Stimulated activated effector memory CD8-positive, alpha-beta T cell treated with anti-CD3 and anti-CD28 coated beads, Interleukin-12 subunit alpha, Interleukin-12 subunit beta, amount 100 ng/mL, for 72 hours (primary cell): ENCODE measurements around the gene VSIG8.

Experiments used
- ATAC-seq: fragments of 150-1000 bp; cut with Tn5 transposase; 2 replicates; pipeline ENCODE4 v1.10.0; 2021
- DNase-seq, 2 donors: peaks; one replicate each; pipeline ENCODE4 v3.0.0; 2021 to 2022; ENCODE audit warnings: low spot score in 2 of 2
- H3K27ac Mint-ChIP-seq: one replicate; pipeline ENCODE4 v1.8.0; 2022; ENCODE audit warnings: mild to moderate bottlenecking, mixed read lengths
- H3K36me3 Mint-ChIP-seq: one replicate; pipeline ENCODE4 v1.8.0; 2022; ENCODE audit warnings: mild to moderate bottlenecking, mixed read lengths
- H3K4me1 Mint-ChIP-seq: one replicate; pipeline ENCODE4 v1.8.0; 2022; ENCODE audit warnings: mixed read lengths
- H3K4me3 Mint-ChIP-seq: one replicate; pipeline ENCODE4 v1.8.0; 2022; ENCODE audit warnings: mild to moderate bottlenecking, mixed read lengths
- H3K9me3 Mint-ChIP-seq: one replicate; pipeline ENCODE4 v1.8.0; 2022; ENCODE audit warnings: mixed read lengths

VSIG8 gene

DNA sequence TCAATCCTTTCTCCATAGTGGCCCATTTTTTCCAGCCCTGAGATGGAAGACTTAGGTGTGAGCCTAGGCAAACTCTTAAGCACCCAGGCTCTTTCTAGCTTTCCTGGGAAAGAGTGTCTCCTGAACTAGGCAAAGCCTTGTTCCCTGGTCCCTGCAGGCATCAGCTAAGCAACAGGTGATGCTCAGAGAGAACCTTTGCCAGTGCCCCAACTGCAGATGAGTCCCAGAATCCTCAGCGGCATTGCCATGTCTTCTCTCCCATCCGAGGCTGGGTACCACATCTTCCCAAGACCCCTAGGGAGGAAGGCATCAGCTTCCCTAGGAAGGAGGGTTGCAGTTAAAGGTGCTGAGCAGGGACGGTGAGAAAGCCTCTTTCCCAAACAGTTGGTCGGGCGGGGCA is 8.2 kb upstream of the VSIG8 start:
- Mint-ChIP-seq H3K9me3 (no peaks in the 10 kb centered on the region), H3K4me3 (no peak overlapping the region), H3K4me1 (peaks cover 24% of the 10 kb centered on the region), H3K27ac (peak overlapping the region; percentile 13), H3K36me3 (peaks cover 6% of the 10 kb centered on the region)
- DNase-seq = no peak
- no peak for ATAC-seq

GRCh38 chr1:159869607-159870006 is 7.2 kb upstream of the VSIG8 start:
- H3K4me1 Mint-ChIP-seq = peaks cover 24% of the 10 kb centered on the region
- peaks cover 6% of the 10 kb centered on the region for H3K36me3 Mint-ChIP-seq
- H3K4me3 Mint-ChIP-seq = no peak overlapping the region
- no peak overlapping the region for H3K27ac Mint-ChIP-seq
- DNase-seq (no peak), ATAC-seq (no peak)
- no peaks in the 10 kb centered on the region for H3K9me3 Mint-ChIP-seq

- Mint-ChIP-seq H3K36me3 (peaks cover 6% of the 10 kb centered on the region), H3K27ac (no peak overlapping the region), H3K4me1 (peaks cover 24% of the 10 kb centered on the region), H3K4me3 (no peak overlapping the region), H3K9me3 (no peaks in the 10 kb centered on the region)
- no peak for DNase-seq
- peak; percentile 86 for ATAC-seq
These were observed 6.7 kb upstream of the VSIG8 start for GRCh38 chr1:159869173-159869572.

DNA sequence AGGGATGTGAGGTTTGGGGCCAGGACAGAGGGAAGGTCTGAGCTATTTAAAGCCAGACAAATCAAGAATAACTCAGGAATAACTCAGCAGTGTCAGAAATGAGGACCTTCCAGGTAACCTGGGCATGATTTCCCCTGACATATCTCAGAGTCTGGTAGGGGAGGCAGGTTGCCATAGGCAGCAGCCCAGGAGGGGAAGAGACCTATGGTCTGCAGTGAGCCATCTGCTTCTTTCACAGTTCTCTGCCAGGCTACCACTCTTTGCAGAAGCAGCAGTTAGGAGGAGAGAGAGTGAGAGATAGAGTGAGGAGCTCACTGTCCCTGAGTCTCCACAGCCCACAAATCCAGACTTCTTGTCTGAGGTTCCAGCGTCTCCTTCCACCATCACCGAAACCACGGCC is 6.3 kb upstream of the VSIG8 start:
- Mint-ChIP-seq H3K27ac (no peak overlapping the region), H3K9me3 (no peaks in the 10 kb centered on the region), H3K4me1 (peaks cover 24% of the 10 kb centered on the region), H3K4me3 (no peak overlapping the region), H3K36me3 (peaks cover 6% of the 10 kb centered on the region)
- DNase-seq = no peak
- peak; percentile 6 for ATAC-seq

DNA sequence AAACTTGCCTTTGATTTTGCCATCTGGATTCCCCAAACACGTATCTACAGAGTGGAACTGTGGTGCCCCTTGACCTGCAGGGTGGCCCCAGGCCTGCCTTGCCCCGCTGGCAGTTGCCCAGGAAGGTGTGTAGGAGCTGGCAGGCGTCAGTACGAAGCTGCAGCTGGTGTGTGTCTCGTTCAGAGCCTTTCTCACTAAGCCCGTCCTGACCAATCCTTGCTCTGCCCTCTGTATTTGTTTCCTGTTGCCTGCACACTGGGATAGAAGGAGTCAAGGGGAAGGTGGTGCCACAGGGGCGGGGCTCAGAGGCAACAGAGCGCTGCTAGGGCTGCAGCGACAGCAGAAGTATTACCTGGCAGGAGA is 5.2 kb upstream of the VSIG8 start:
- no peak overlapping the region for H3K4me3 Mint-ChIP-seq
- no peak for ATAC-seq
- peaks cover 29% of the 10 kb centered on the region for H3K4me1 Mint-ChIP-seq
- no peak overlapping the region for H3K27ac Mint-ChIP-seq
- DNase-seq = no peak
- H3K9me3 Mint-ChIP-seq = no peaks in the 10 kb centered on the region
- H3K36me3 Mint-ChIP-seq = no peaks in the 10 kb centered on the region

DNA sequence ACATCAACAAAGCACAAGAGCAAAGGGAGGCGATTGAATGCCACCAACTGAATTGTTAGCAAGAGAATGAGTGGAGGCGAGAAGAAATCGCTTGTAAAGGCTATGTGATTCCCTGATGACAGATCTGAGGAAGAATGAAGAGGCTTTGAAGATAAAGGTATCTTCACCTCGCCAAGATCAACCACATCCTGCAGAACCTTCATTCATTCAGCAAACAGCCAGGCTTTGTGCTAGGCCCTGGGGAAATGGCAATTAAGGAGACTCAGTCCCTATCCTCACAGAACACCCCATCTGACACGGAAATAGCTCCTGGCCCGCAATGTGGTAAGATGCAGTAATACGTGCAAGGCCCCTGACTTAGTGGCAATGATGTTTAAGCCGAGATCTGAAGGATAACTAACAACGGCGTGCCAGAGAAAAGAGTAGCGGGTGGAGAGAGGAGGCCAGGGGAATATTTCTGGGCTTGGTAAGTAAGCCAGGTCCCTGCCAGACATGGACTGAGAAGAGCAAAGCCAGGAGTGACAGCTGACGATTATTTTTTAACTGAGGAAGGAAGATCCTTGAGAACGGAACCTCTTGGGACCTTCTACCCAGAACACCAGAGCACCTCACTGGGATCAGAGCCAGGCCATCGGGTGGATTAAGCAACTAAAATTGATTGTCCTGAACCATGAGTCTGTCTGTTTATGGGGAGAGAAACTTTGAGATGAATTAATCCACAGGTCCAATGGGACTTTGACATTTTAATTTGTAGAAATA is 4.6 kb upstream of the VSIG8 start:
- ATAC-seq = no peak
- Mint-ChIP-seq H3K9me3 (no peaks in the 10 kb centered on the region), H3K4me1 (peaks cover 29% of the 10 kb centered on the region), H3K4me3 (no peak overlapping the region), H3K36me3 (no peaks in the 10 kb centered on the region), H3K27ac (no peak overlapping the region)
- DNase-seq = no peak

- Mint-ChIP-seq H3K4me3 (no peak overlapping the region), H3K4me1 (peaks cover 29% of the 10 kb centered on the region), H3K9me3 (no peaks in the 10 kb centered on the region), H3K36me3 (no peaks in the 10 kb centered on the region), H3K27ac (no peak overlapping the region)
- DNase-seq (no peak), ATAC-seq (no peak)
These were observed 3.6 kb upstream of the VSIG8 start for GRCh38 chr1:159866066-159866465.

- H3K36me3 Mint-ChIP-seq = no peaks in the 10 kb centered on the region
- H3K4me3 Mint-ChIP-seq = no peak overlapping the region
- H3K9me3 Mint-ChIP-seq = no peaks in the 10 kb centered on the region
- no peak for ATAC-seq
- H3K27ac Mint-ChIP-seq = no peak overlapping the region
- no peak for DNase-seq
- peaks cover 22% of the 10 kb centered on the region for H3K4me1 Mint-ChIP-seq
These were observed 1.8 kb upstream of the VSIG8 start for GRCh38 chr1:159864262-159864661.

DNA sequence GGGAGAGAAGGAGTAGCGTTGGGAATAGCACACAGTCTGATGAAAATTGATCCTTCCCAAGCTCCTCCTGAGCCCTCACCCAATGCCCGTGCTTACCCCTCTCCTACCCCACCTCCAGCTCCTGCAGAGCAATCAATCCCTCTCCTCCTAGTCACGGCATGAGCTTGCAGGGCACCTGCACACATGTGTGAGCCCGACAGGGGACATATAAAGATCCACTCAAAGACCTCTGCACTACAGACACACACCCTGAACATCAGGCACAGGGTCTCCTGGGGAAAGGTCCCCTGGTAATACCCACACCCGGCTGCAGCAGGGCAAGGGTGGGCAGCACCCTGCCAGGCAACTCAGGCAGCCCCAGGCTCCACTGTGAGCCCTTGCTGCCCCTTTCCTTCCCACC is 426 bp downstream of the VSIG8 start:
- H3K36me3 Mint-ChIP-seq = no peaks in the 10 kb centered on the region
- H3K4me3 Mint-ChIP-seq = no peak overlapping the region
- H3K9me3 Mint-ChIP-seq = no peaks in the 10 kb centered on the region
- H3K27ac Mint-ChIP-seq = no peak overlapping the region
- ATAC-seq (no peak), DNase-seq (no peak)
- peaks cover 17% of the 10 kb centered on the region for H3K4me1 Mint-ChIP-seq

GRCh38 chr1:159861218-159861617 is 1.2 kb downstream of the VSIG8 start:
- H3K4me3 Mint-ChIP-seq = no peak overlapping the region
- no peaks in the 10 kb centered on the region for H3K36me3 Mint-ChIP-seq
- H3K4me1 Mint-ChIP-seq = peaks cover 8% of the 10 kb centered on the region
- no peaks in the 10 kb centered on the region for H3K9me3 Mint-ChIP-seq
- no peak overlapping the region for H3K27ac Mint-ChIP-seq
- ATAC-seq = no peak
- no peak for DNase-seq

- no peak overlapping the region for H3K4me3 Mint-ChIP-seq
- ATAC-seq (no peak), DNase-seq (no peak)
- no peaks in the 10 kb centered on the region for H3K9me3 Mint-ChIP-seq
- H3K4me1 Mint-ChIP-seq = peaks cover 7% of the 10 kb centered on the region
- H3K27ac Mint-ChIP-seq = no peak overlapping the region
- H3K36me3 Mint-ChIP-seq = no peaks in the 10 kb centered on the region
These were observed 2.0 kb downstream of the VSIG8 start for GRCh38 chr1:159860456-159860855.

DNA sequence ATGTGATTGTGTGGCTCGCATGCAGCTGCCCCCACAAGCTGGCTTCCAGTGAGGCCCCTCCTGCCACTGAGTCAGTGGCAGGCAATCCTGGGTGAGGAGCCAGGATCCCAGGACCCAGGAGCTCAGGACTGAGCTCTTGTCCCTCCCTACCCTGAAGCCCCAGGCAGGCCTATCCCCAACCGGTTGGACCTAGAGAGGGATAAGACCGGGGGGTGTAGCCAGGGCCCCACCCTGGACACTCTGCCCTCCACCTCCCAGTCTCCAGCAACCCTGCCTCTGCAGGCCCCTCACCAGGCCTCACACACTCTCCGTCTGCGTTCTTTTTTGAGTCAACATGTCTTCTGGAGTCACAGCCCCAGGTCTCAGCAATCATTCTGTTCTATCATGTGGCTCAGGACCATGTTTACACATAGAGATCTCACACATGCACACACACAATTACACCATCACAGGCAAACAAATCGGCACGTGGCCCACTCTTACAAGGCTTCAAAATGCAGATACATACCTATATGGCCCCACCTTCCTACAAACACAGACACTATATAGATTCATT is 2.6 kb downstream of the VSIG8 start:
- Mint-ChIP-seq H3K27ac (no peak overlapping the region), H3K9me3 (no peaks in the 10 kb centered on the region), H3K4me1 (peaks cover 13% of the 10 kb centered on the region), H3K4me3 (no peak overlapping the region), H3K36me3 (no peaks in the 10 kb centered on the region)
- DNase-seq (no peak), ATAC-seq (no peak)

DNA sequence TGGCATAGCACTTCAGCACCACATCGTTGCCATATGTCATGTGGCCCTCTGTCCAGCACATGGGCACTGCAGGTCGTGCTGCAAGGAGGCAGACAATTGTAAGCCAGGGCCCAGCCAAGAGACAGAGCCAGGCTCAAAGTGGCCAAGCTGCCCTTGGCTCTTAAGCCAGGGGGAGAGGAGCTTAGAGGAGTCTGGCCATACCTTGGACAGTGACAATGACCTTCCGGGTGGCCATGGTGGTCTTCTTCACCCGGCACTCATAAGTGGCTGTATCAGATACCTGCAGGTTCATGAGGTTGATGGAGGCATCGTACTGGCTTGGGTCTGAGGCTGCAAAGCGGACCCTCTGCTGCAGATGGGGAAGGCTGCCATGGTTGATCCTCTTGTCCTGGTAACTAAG is 4.6 kb downstream of the VSIG8 start:
- Mint-ChIP-seq H3K27ac (no peak overlapping the region), H3K9me3 (no peaks in the 10 kb centered on the region), H3K4me3 (no peak overlapping the region), H3K36me3 (no peaks in the 10 kb centered on the region), H3K4me1 (peaks cover 13% of the 10 kb centered on the region)
- no peak for ATAC-seq
- DNase-seq = no peak

- Mint-ChIP-seq H3K27ac (no peak overlapping the region), H3K4me3 (no peak overlapping the region)
These were observed 5.9 kb downstream of the VSIG8 start for GRCh38 chr1:159856576-159856975.

DNA sequence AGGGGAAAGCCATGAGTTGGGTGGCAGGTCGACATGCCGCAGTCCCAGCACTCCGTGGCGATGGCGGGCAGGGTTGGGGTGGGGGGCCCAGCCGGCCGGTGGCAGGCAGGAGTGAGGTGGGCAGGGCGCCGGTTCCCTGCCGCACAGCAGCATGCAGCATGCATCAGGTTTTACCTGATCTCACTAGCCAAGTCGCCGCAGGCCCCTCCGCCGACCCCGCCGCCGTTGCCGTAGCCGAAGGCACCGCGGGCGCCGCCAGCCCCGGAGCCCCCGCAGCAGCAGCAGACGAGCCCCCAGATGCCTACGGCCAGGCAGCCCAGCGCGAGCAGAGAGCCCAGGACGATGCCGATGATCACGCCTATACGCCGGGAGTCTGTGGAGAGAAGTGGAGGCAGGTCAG is 6.7 kb downstream of the VSIG8 start:
- H3K27ac Mint-ChIP-seq = peak overlapping the region; percentile 84
- H3K36me3 Mint-ChIP-seq = no peaks in the 10 kb centered on the region
- peaks cover 25% of the 10 kb centered on the region for H3K4me1 Mint-ChIP-seq
- DNase-seq (no peak), ATAC-seq (no peak)
- H3K9me3 Mint-ChIP-seq = no peaks in the 10 kb centered on the region
- peak overlapping the region; percentile 73 for H3K4me3 Mint-ChIP-seq

More at GRCh38 chr1:159856576-159856975, 5.9 kb downstream of the VSIG8 start:
- H3K36me3 Mint-ChIP-seq = no peaks in the 10 kb centered on the region
- peaks cover 20% of the 10 kb centered on the region for H3K4me1 Mint-ChIP-seq
- DNase-seq (no peak), ATAC-seq (no peak)
- H3K9me3 Mint-ChIP-seq = no peaks in the 10 kb centered on the region

- peak; percentile 68 to 84 for DNase-seq
- peak; percentile 96 for ATAC-seq
- no peaks in the 10 kb centered on the region for H3K9me3 Mint-ChIP-seq
- peak overlapping the region; percentile 84 for H3K27ac Mint-ChIP-seq
- no peaks in the 10 kb centered on the region for H3K36me3 Mint-ChIP-seq
- peak overlapping the region; percentile 73 for H3K4me3 Mint-ChIP-seq
- H3K4me1 Mint-ChIP-seq = peaks cover 34% of the 10 kb centered on the region
These were observed 7.7 kb downstream of the VSIG8 start for GRCh38 chr1:159854693-159855192.
